PC-9 (cell line): Measurements from ENCODE around the gene ADAP1.

Experiments
- CTCF ChIP-seq: fragments of 200-600 bp; sonication (generic); conservative IDR thresholded peaks from 2 replicates; pipeline ENCODE4 v1.6.1; 2017; ENCODE audit warnings: mixed run types, antibody characterized with exemption, mild to moderate bottlenecking, moderate library complexity
- EZH2 ChIP-seq: fragments of 200-600 bp; sonication (generic); IDR thresholded peaks from 2 replicates; pipeline ENCODE4 v1.8.0; 2017; ENCODE audit warnings: antibody characterized with exemption, low read depth

- no peak; the same call in 1 of the 2 replicates for TF ChIP-seq CTCF
- TF ChIP-seq EZH2: no peak
Observed at GRCh38 chr7:876077-876971, 78.2 kb downstream of the ADAP1 start, which contains the start of gene GET4.
